Measurements from ENCODE around the gene PTX4. TPM values are rescaled to one million over a fixed set of nuclear protein-coding genes. Genes with fewer than 3 reads are reported as not detected.

Gene PTX4
- total RNA-seq, 1 experiment from 2014 or later: not detected

- H3K27me3 ChIP-seq (ENCODE audit: low read length): no peaks in the 10 kb centered on the region
- no peak for DNase-seq
- no peaks in the 10 kb centered on the region for H3K9me2 ChIP-seq (replicated peaks; ENCODE audit: insufficient read depth, low read length)
- no peak overlapping the region for H3K27ac ChIP-seq (ENCODE audit: low read length)
- H3K79me2 ChIP-seq (ENCODE audit: low read length): no peaks in the 10 kb centered on the region
- H4K20me1 ChIP-seq (ENCODE audit: insufficient read depth, low read depth, low read length): no peaks in the 10 kb centered on the region
- no peak overlapping the region for H2AFZ ChIP-seq (ENCODE audit: low read length)
- no peaks in the 10 kb centered on the region for H3K4me1 ChIP-seq (ENCODE audit: low read length)
- no peak overlapping the region for H3K4me2 ChIP-seq (ENCODE audit: low read depth, low read length, poor library complexity, severe bottlenecking)
- no peaks in the 10 kb centered on the region for H3K9me3 ChIP-seq (ENCODE audit: low read length)
- no peak overlapping the region for H3K9ac ChIP-seq (ENCODE audit: low read length)
- H3K36me3 ChIP-seq (ENCODE audit: insufficient read depth, low read length): no peaks in the 10 kb centered on the region
- no peak overlapping the region for H3K4me3 ChIP-seq (ENCODE audit: low read length)
These were observed 23.2 kb downstream of the PTX4 start for GRCh38 chr16:1465567-1465915.

- no peak overlapping the region for H3K27ac ChIP-seq (ENCODE audit: low read length)
- H3K79me2 ChIP-seq (ENCODE audit: low read length): no peaks in the 10 kb centered on the region
- no peaks in the 10 kb centered on the region for H3K9me2 ChIP-seq (replicated peaks; ENCODE audit: insufficient read depth, low read length)
- no peaks in the 10 kb centered on the region for H3K4me1 ChIP-seq (ENCODE audit: low read length)
- H3K9me3 ChIP-seq (ENCODE audit: low read length): no peaks in the 10 kb centered on the region
- no peaks in the 10 kb centered on the region for H3K27me3 ChIP-seq (ENCODE audit: low read length)
- no peaks in the 10 kb centered on the region for H3K36me3 ChIP-seq (ENCODE audit: insufficient read depth, low read length)
- no peak overlapping the region for H3K4me3 ChIP-seq (ENCODE audit: low read length)
- no peak overlapping the region for H2AFZ ChIP-seq (ENCODE audit: low read length)
- H4K20me1 ChIP-seq (ENCODE audit: insufficient read depth, low read depth, low read length): no peaks in the 10 kb centered on the region
- DNase-seq: no peak
- no peak overlapping the region for H3K4me2 ChIP-seq (ENCODE audit: low read depth, low read length, poor library complexity, severe bottlenecking)
- H3K9ac ChIP-seq (ENCODE audit: low read length): no peak overlapping the region
These were observed 23.7 kb downstream of the PTX4 start for GRCh38 chr16:1464894-1465566.

GRCh38 chr16:1464196-1464893 lies 24.4 kb downstream of the PTX4 start:
- Histone ChIP-seq H3K9ac (ENCODE audit: low read length) (no peak overlapping the region), H3K27me3 (ENCODE audit: low read length) (no peaks in the 10 kb centered on the region), H3K9me2 (replicated peaks; ENCODE audit: insufficient read depth, low read length) (no peaks in the 10 kb centered on the region), H2AFZ (ENCODE audit: low read length) (no peak overlapping the region), H3K4me2 (ENCODE audit: low read depth, low read length, poor library complexity, severe bottlenecking) (no peak overlapping the region), H3K4me1 (ENCODE audit: low read length) (no peaks in the 10 kb centered on the region), H3K4me3 (ENCODE audit: low read length) (no peak overlapping the region), H3K9me3 (ENCODE audit: low read length) (no peaks in the 10 kb centered on the region), H3K79me2 (ENCODE audit: low read length) (no peaks in the 10 kb centered on the region), H3K36me3 (ENCODE audit: insufficient read depth, low read length) (no peaks in the 10 kb centered on the region), H3K27ac (ENCODE audit: low read length) (no peak overlapping the region), H4K20me1 (ENCODE audit: insufficient read depth, low read depth, low read length) (no peaks in the 10 kb centered on the region)
- DNase-seq: no peak

GRCh38 chr16:1461146-1461545 lies 27.6 kb downstream of the PTX4 start:
- no peaks in the 10 kb centered on the region for H3K4me1 ChIP-seq (ENCODE audit: low read length)
- no peak overlapping the region for H3K4me2 ChIP-seq (ENCODE audit: low read depth, low read length, poor library complexity, severe bottlenecking)
- H3K9ac ChIP-seq (ENCODE audit: low read length): no peak overlapping the region
- no peaks in the 10 kb centered on the region for H3K36me3 ChIP-seq (ENCODE audit: insufficient read depth, low read length)
- no peak overlapping the region for H2AFZ ChIP-seq (ENCODE audit: low read length)
- H3K9me3 ChIP-seq (ENCODE audit: low read length): no peaks in the 10 kb centered on the region
- no peaks in the 10 kb centered on the region for H3K9me2 ChIP-seq (replicated peaks; ENCODE audit: insufficient read depth, low read length)
- H4K20me1 ChIP-seq (ENCODE audit: insufficient read depth, low read depth, low read length): no peaks in the 10 kb centered on the region
- H3K27me3 ChIP-seq (ENCODE audit: low read length): no peaks in the 10 kb centered on the region
- H3K79me2 ChIP-seq (ENCODE audit: low read length): no peaks in the 10 kb centered on the region
- no peak for DNase-seq
- H3K4me3 ChIP-seq (ENCODE audit: low read length): no peak overlapping the region
- no peak overlapping the region for H3K27ac ChIP-seq (ENCODE audit: low read length)

- Histone ChIP-seq H3K9ac (ENCODE audit: low read length) (no peak overlapping the region), H3K4me3 (ENCODE audit: low read length) (no peak overlapping the region), H3K79me2 (ENCODE audit: low read length) (no peaks in the 10 kb centered on the region), H3K27me3 (ENCODE audit: low read length) (no peaks in the 10 kb centered on the region), H3K4me1 (ENCODE audit: low read length) (no peaks in the 10 kb centered on the region), H3K4me2 (ENCODE audit: low read depth, low read length, poor library complexity, severe bottlenecking) (no peak overlapping the region), H3K27ac (ENCODE audit: low read length) (no peak overlapping the region), H3K9me2 (replicated peaks; ENCODE audit: insufficient read depth, low read length) (no peaks in the 10 kb centered on the region), H3K9me3 (ENCODE audit: low read length) (no peaks in the 10 kb centered on the region), H4K20me1 (ENCODE audit: insufficient read depth, low read depth, low read length) (no peaks in the 10 kb centered on the region), H2AFZ (ENCODE audit: low read length) (no peak overlapping the region), H3K36me3 (ENCODE audit: insufficient read depth, low read length) (no peaks in the 10 kb centered on the region)
- no peak for DNase-seq
These were observed 28.1 kb downstream of the PTX4 start for GRCh38 chr16:1460602-1461138.

GRCh38 chr16:1459967-1460366 lies 28.8 kb downstream of the PTX4 start:
- Histone ChIP-seq H3K4me3 (ENCODE audit: low read length) (no peak overlapping the region), H3K36me3 (ENCODE audit: insufficient read depth, low read length) (no peaks in the 10 kb centered on the region), H4K20me1 (ENCODE audit: insufficient read depth, low read depth, low read length) (no peaks in the 10 kb centered on the region), H3K4me2 (ENCODE audit: low read depth, low read length, poor library complexity, severe bottlenecking) (no peak overlapping the region), H3K4me1 (ENCODE audit: low read length) (no peaks in the 10 kb centered on the region), H3K9me3 (ENCODE audit: low read length) (no peaks in the 10 kb centered on the region), H3K27me3 (ENCODE audit: low read length) (no peaks in the 10 kb centered on the region), H3K79me2 (ENCODE audit: low read length) (no peaks in the 10 kb centered on the region), H2AFZ (ENCODE audit: low read length) (no peak overlapping the region), H3K9me2 (replicated peaks; ENCODE audit: insufficient read depth, low read length) (no peaks in the 10 kb centered on the region), H3K27ac (ENCODE audit: low read length) (no peak overlapping the region), H3K9ac (ENCODE audit: low read length) (no peak overlapping the region)
- no peak for DNase-seq

GRCh38 chr16:1458977-1459341 lies 29.8 kb downstream of the PTX4 start:
- H3K9me2 ChIP-seq (replicated peaks; ENCODE audit: insufficient read depth, low read length): no peaks in the 10 kb centered on the region
- no peaks in the 10 kb centered on the region for H4K20me1 ChIP-seq (ENCODE audit: insufficient read depth, low read depth, low read length)
- H3K79me2 ChIP-seq (ENCODE audit: low read length): no peaks in the 10 kb centered on the region
- H3K9ac ChIP-seq (ENCODE audit: low read length): no peak overlapping the region
- no peak overlapping the region for H3K4me3 ChIP-seq (ENCODE audit: low read length)
- H3K9me3 ChIP-seq (ENCODE audit: low read length): no peaks in the 10 kb centered on the region
- no peaks in the 10 kb centered on the region for H3K4me1 ChIP-seq (ENCODE audit: low read length)
- H3K27ac ChIP-seq (ENCODE audit: low read length): no peak overlapping the region
- H2AFZ ChIP-seq (ENCODE audit: low read length): no peak overlapping the region
- H3K4me2 ChIP-seq (ENCODE audit: low read depth, low read length, poor library complexity, severe bottlenecking): no peak overlapping the region
- no peaks in the 10 kb centered on the region for H3K36me3 ChIP-seq (ENCODE audit: insufficient read depth, low read length)
- no peaks in the 10 kb centered on the region for H3K27me3 ChIP-seq (ENCODE audit: low read length)
- DNase-seq: no peak

GRCh38 chr16:1458336-1458976 lies 30.3 kb downstream of the PTX4 start:
- no peaks in the 10 kb centered on the region for H3K9me3 ChIP-seq (ENCODE audit: low read length)
- no peaks in the 10 kb centered on the region for H3K27me3 ChIP-seq (ENCODE audit: low read length)
- no peak overlapping the region for H2AFZ ChIP-seq (ENCODE audit: low read length)
- H3K4me2 ChIP-seq (ENCODE audit: low read depth, low read length, poor library complexity, severe bottlenecking): no peak overlapping the region
- H3K79me2 ChIP-seq (ENCODE audit: low read length): no peaks in the 10 kb centered on the region
- H3K27ac ChIP-seq (ENCODE audit: low read length): no peak overlapping the region
- no peak for DNase-seq
- H3K4me3 ChIP-seq (ENCODE audit: low read length): no peak overlapping the region
- H3K9me2 ChIP-seq (replicated peaks; ENCODE audit: insufficient read depth, low read length): no peaks in the 10 kb centered on the region
- no peak overlapping the region for H3K9ac ChIP-seq (ENCODE audit: low read length)
- no peaks in the 10 kb centered on the region for H3K36me3 ChIP-seq (ENCODE audit: insufficient read depth, low read length)
- no peaks in the 10 kb centered on the region for H3K4me1 ChIP-seq (ENCODE audit: low read length)
- H4K20me1 ChIP-seq (ENCODE audit: insufficient read depth, low read depth, low read length): no peaks in the 10 kb centered on the region
